Measurements from ENCODE around the gene CCL3.
"Not testable (repeated sequence)": the region's sequence is repeated elsewhere in the genome, so short reads cannot be mapped to it uniquely, and the experiment has no call there.

DNA sequence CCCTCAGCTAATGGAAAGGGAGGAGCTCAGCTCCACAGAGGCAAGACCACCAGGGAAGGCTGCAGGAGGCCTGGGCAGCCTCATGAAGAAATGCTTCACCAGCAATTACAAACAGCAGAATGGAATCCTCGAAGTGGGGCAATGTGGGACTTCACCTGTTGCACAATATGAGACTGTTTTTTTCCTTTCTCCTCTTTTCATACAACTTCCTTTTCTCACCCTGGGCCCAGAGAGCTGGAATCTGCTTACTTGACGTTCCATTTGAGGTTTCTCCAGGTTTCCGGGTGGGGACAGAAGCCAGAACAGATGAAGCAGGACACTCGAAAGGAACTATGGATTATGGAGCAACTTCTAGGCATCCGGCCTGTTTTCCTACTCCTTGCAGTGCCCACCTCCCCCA is 18.3 kb upstream of the CCL3 start:
- TF ChIP-seq, protein P1, sequence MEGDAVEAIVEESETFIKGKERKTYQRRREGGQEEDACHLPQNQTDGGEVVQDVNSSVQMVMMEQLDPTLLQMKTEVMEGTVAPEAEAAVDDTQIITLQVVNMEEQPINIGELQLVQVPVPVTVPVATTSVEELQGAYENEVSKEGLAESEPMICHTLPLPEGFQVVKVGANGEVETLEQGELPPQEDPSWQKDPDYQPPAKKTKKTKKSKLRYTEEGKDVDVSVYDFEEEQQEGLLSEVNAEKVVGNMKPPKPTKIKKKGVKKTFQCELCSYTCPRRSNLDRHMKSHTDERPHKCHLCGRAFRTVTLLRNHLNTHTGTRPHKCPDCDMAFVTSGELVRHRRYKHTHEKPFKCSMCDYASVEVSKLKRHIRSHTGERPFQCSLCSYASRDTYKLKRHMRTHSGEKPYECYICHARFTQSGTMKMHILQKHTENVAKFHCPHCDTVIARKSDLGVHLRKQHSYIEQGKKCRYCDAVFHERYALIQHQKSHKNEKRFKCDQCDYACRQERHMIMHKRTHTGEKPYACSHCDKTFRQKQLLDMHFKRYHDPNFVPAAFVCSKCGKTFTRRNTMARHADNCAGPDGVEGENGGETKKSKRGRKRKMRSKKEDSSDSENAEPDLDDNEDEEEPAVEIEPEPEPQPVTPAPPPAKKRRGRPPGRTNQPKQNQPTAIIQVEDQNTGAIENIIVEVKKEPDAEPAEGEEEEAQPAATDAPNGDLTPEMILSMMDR (IDR thresholded peaks at IDR 0.05), result not testable (repeated sequence)
- TF ChIP-seq SMC3 (IDR thresholded peaks at IDR 0.05; ENCODE audit: low read depth, low read length), result not testable (repeated sequence)

Measured in SK-N-SH (cell line).